GM21619 (cell line): ENCODE results near the gene BSN.

Experiments
- ATAC-seq: cut with Tn5 transposase; IDR thresholded peaks from one replicate; pipeline ENCODE4 v1.9.1; 2021; ENCODE audit not compliant: unreplicated experiment

The BSN gene

DNA sequence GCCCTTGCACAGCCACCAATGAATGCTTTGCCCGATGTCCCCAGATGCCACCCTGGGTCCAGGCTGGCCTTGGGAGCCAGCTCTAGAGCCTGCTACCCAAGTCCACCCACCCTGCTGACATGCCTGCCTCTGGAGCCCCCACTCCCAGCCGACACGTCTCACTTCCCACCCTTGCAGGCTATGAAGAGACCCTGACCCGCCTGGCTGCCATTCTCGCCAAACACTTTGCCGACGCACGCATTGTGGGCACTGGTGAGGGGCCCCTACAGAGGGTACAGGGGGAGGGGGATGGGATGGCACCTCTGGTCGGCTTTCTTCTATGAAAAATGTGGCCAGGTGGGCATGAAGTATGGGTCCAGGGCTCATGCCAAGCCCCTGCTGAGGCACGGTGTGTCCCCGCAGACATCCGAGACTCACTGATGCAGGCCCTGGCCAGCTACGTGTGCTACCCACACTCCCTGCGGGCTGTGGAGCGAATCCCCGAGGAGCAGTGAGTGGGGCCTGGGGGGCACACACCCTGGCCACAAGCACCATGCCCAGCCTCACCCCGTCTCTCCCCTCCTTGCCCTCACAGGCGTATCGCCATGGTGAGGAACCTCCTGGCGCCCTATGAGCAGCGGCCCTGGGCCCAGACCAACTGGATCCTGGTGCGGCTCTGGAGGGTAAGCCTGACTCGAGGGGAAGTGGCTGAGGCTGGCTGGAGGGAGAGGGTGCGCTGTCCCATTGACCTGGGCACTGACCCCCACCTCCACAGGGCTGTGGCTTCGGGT, 159.2 kb downstream of the BSN start:
- no peak for ATAC-seq

DNA sequence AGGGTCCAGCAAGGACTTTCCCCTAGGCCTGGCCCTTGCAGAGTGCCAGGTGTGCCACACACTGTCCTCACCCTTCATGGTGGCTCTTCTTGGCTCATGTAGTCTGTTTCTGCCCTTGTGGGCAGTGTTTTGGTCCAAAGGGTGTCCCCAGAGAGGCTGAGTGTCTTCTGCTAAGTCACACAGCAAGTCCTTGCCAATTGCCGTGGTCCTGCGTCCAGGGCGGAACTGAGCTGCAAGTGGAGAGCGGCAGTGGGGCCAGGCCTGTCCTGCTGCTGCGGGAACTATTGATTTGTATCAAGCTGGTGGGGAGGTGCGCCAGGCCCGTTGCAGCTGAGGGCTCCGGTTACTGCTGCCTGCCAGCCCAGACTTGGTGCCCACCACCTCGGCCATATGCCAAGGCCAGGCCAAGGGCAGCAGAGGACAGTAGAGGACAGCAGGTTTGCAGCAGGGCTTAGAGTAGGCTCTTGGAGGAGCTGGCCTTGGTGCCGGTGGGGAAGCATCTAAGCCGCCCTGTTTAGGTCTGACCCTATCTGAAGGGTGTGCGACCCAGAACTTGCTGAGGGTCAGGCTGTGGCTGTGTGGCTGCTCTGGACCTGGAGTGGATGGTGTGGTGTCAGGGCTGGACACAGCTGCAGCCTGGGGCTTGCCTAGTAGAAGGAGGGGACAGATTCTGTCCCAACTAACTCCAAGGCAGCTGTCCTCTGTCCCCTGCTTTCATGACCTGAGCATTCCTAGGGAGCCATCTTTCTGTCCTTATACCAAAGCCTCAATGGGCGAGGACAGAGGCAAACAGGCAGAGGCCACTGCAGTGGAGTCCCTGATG, 160.7 kb downstream of the BSN start:
- no peak for ATAC-seq

DNA sequence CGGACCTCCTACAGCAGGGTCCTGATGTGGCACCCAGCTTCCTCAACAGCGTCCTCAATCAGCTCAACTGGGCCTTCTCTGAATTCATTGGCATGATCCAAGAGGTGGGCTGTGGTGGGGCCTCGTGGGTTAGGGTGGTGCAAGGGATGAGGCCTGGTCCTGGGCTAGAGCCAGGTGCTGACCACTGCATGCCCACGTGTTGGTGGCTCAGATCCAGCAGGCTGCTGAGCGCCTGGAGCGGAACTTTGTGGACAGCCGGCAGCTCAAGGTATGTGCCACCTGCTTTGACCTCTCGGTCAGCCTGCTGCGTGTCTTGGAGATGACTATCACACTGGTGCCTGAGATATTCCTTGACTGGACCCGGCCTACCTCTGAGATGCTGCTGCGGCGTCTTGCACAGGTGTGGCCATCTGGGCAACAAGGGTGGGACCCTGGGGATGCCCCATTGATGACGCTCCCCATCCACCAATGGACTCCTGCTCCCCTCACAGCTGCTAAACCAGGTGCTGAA, 161.4 kb downstream of the BSN start:
- ATAC-seq = no peak

DNA sequence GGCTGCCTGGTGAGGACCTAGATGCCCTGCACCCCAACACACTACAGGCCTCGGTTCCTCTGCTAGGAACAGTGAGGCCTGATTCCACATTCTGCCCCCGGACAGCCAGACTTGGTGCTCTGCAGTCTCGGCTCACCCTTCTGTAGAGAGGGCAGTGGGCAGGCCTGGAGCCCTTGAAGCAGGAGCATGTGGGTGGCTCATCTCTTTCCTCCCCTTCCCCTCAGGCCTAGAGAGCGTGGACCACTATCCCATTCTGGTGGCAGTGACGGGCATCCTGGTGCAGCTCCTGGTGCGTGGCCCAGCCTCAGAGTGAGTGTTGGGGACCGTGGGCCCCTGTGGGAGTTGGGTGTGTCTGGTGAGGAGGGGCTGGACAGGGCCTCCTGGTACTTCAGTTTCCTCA, 161.9 kb downstream of the BSN start:
- ATAC-seq = no peak

DNA sequence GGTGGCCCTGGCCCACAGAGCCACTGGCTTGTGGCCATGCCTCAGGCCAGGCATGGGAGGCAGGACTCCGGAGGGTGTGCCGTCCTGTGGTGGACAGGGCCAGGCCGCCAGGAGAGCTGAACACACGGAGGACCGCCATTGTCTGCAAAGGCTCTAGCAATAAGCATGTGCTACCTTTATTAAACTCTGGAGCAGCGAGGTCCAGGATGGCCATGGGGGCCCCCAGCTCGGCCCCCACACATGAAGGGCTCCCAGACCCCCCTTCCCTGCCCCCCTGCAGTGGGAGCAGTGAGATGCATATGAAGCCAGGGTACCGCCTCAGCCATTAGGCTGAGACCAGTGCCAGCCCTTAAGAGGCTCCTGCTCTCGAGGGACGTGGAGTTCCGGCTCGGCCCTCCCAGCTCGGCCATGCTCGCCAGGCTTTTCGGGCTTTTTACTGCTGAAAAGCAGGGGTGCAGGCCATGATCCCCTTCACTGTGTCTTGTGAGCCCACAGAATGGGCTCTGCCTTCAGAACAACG, 162.5 kb downstream of the BSN start:
- ATAC-seq = no peak

DNA sequence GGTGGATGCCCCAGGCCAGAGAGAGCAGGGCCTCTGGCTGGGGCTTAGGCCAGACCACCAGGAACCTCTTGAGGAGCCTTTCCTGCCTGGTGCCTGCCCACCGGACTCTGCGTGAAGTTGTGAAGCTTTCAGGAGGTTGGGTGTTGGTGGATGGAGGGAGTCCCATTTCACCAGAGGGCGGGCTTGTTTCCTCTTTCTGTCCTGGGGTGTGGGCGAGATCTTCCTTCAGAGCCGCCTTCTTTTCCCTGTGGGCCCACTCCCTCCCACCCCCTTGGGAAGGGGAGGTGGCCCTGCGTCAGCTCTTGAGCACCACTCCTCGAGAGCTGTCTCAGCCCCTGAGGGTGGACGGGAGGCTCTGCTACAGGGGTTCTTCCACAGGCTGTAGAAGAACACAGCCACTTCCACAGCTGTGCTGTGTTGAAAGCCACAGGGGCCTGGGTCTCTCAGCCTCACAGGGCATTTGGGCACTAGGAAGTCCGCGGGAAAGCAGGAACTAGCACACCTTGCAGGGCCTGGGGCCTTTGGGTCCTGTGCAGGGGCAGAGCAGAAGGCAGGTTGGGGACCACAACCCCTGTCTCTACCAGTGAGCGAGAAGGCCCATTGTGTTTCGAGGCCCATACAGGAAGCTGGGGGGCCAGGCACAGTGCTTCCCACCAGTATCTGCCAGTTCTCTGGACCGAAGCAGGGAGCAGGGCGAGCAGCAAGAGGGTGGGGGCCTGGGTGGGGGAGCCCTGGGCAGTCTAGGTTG, 163.1 kb downstream of the BSN start:
- ATAC-seq = no peak

DNA sequence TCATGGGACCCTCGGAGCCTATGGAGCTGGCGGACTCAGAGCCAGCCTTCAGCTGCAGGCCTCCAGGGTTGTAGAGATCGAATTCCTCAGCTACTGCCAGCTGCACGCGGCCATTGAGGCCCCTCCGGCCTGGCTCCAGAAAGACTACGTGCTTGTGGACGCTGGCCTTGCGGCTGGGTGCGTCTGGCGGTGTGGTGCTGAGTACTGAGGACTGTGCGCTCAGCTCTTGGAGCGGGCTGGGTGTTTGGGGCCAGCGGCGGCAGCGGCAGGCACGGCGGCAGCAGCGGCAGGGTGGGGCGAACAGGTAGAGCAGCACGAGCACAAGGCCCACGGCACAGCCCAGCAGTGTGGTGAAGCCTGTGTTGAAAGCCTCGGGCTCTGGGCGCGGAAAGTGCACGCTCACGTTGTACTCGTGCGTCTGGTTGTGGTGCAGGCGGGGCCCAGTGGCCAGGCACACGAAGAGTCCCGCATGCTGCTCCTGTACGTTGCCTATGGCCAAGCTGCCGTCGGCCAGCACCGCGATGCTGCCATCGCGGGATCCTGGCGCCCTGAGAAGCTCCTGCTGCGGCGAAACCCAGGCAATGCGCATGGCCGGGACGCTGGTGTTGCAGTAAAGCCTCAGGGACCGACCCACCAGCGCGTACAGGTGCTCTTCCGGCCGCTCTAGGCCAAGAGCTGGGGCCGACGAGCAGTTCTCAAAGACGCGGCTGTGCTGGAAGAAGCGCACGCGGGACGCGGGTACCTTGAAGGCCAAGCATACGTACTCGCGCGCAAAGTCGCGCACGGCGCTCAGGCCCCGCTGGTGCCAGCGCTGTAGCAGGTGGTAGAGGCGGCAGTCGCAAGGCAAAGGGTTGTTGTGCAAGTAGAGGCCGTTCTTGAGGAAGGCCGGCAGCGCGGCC, 163.9 kb downstream of the BSN start:
- no peak for ATAC-seq

DNA sequence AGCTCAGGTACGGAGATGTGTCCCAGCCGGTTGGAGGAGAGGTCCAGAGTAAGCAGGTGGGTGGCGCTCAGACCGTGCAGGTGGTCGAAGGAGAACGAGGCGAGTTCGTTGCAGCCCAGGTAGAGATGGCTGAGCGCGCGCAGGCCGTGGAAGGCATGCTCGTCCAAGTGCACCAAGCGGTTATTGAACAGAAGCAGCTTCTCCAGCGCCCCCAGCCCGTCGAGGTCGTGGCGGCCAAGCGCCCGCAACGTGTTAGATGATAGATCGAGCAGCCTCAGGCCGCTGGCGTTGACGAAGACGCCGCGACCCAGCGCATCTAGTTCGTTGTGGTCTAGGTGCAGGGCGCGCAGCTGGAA, 164.6 kb downstream of the BSN start:
- no peak for ATAC-seq

DNA sequence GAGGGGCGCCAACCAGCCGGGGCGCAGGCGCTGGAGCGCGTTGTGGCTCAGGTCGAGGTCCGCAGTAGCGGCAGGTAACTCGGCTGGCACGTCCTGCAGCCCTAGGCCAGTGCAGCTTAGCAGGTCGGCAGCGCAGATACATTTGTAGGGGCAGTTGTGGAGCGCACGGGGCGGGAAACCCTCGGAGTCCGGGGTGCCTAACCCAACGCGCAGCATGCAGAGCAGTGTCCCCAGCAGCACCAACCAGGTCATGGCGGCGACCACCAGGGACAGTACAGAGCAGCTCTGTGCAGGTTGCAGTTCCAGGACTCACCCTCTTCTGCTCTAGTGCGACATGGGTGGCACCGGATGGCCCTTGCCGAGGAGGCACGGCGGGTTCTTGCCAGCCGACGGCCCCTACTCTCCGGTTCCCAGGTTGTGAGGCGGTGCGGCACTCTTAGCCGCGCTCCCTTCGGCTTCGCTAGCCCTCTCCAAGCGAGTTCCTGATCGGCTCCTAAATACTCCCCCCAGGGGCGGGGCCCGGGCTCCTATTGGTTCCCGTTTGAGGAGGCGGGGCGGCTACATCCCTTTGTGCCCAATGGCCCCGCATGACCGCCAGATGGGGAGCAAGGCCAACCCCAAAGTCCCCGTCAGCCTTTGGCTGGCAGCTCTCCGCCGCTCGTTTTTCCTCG, 165.1 kb downstream of the BSN start, which contains the start of gene AMIGO3:
TSS of gene AMIGO3 (minus strand) at position 471 of the 671 bp plus-strand sequence. CDS start at position 252, 219 bp downstream.
- ATAC-seq = peak; percentile 48
